DND-41 (cell line): ENCODE data around the gene ZFHX3.

ENCODE experiments used
- ATAC-seq: fragments of 200-7000 bp; cut with Tn5 transposase; 3 replicates; pipeline ENCODE4 v1.9.1; 2021; ENCODE audit warnings: low read depth; ENCODE audit not compliant: insufficient read depth
- DNase-seq: peaks from one replicate; pipeline ENCODE4 v3.0.0-alpha.2; 2020
- H2AFZ ChIP-seq: 2 replicates; pipeline ENCODE4 v1.6.0; 2012; ENCODE audit warnings: low read depth, low read length
- H3K27ac ChIP-seq: 2 replicates; pipeline ENCODE4 v1.5.1; 2012; ENCODE audit warnings: low read length, inconsistent platforms
- H3K27me3 ChIP-seq: fragments of 200-600 bp; sonication (generic); 2 replicates; pipeline ENCODE4 v1.6.0; 2012; ENCODE audit warnings: low read length, mild to moderate bottlenecking, inconsistent platforms; ENCODE audit not compliant: insufficient read depth, poor library complexity
- H3K36me3 ChIP-seq: 2 replicates; pipeline ENCODE4 v1.5.1; 2012; ENCODE audit warnings: low read length, inconsistent platforms; ENCODE audit not compliant: insufficient read depth
- H3K4me1 ChIP-seq: 2 replicates; pipeline ENCODE4 v1.5.1; 2012; ENCODE audit warnings: mild to moderate bottlenecking, low read length; ENCODE audit not compliant: insufficient read depth
- H3K4me2 ChIP-seq: 2 replicates; pipeline ENCODE4 v1.6.0; 2012; ENCODE audit warnings: mild to moderate bottlenecking, moderate library complexity, low read length, inconsistent platforms; ENCODE audit not compliant: insufficient read depth
- H3K4me3 ChIP-seq, 2 experiments: fragments of 200-600 bp in 1 of 2; shearing (Covaris generic) in 1 of 2; 2 replicates each; pipeline ENCODE4 v1.5.1; 2012 to 2016; ENCODE audit warnings: inconsistent platforms in 2 of 2, low read length in 2 of 2, mild to moderate bottlenecking in 2 of 2, low read depth in 1 of 2, moderate library complexity in 1 of 2
- H3K79me2 ChIP-seq: 2 replicates; pipeline ENCODE4 v1.6.0; 2012; ENCODE audit warnings: low read length, inconsistent platforms; ENCODE audit not compliant: insufficient read depth
- H3K9ac ChIP-seq: 2 replicates; pipeline ENCODE4 v1.6.0; 2012; ENCODE audit warnings: low read depth, mild to moderate bottlenecking, inconsistent platforms, low read length, moderate library complexity
- H3K9me3 ChIP-seq: 2 replicates; pipeline ENCODE4 v1.5.1; 2012; ENCODE audit warnings: low read length, moderate library complexity, mild to moderate bottlenecking, inconsistent platforms; ENCODE audit not compliant: insufficient read depth, severe bottlenecking
- H4K20me1 ChIP-seq: 2 replicates; pipeline ENCODE4 v1.6.0; 2012; ENCODE audit warnings: low read length; ENCODE audit not compliant: insufficient read depth
- CTCF ChIP-seq: IDR thresholded peaks from 2 replicates; pipeline ENCODE4 v1.5.1; 2012; ENCODE audit warnings: borderline replicate concordance, low read length, moderate library complexity, mild to moderate bottlenecking; ENCODE audit not compliant: poor library complexity, severe bottlenecking; ENCODE audit errors: extremely low read depth
- EZH2 ChIP-seq: IDR thresholded peaks from 3 replicates; pipeline ENCODE4 v1.6.1; 2012; ENCODE audit warnings: borderline replicate concordance, low read depth, mild to moderate bottlenecking, moderate library complexity, low read length, inconsistent platforms; ENCODE audit not compliant: severe bottlenecking

The ZFHX3 gene

GRCh38 chr16:72865258-72865657 lies 182.7 kb downstream of the ZFHX3 start:
- Histone ChIP-seq H3K79me2 (no peaks in the 10 kb centered on the region), H3K4me1 (no peaks in the 10 kb centered on the region), H3K36me3 (0 out of 2 replicates have a peak, but pooled peaks cover 3% of the 10 kb centered on the region), H2AFZ (no peak overlapping the region), H3K4me2 (no peak overlapping the region), H3K27me3 (no peaks in the 10 kb centered on the region), H3K4me3 (no peak overlapping the region), H4K20me1 (no peaks in the 10 kb centered on the region), H3K9me3 (no peaks in the 10 kb centered on the region), H3K9ac (no peak overlapping the region), H3K27ac (no peak overlapping the region)
- ATAC-seq (no peak), DNase-seq (no peak)
- TF ChIP-seq CTCF, result no peak
- no peak for TF ChIP-seq EZH2

GRCh38 chr16:72864130-72864833 lies 183.6 kb downstream of the ZFHX3 start:
- Histone ChIP-seq H3K36me3 (0 out of 2 replicates have a peak, but pooled peaks cover 3% of the 10 kb centered on the region), H3K27ac (no peak overlapping the region), H3K4me1 (no peaks in the 10 kb centered on the region), H4K20me1 (no peaks in the 10 kb centered on the region), H3K27me3 (no peaks in the 10 kb centered on the region), H3K9ac (no peak overlapping the region), H3K4me3 (no peak overlapping the region), H3K79me2 (no peaks in the 10 kb centered on the region), H3K9me3 (no peaks in the 10 kb centered on the region), H2AFZ (no peak overlapping the region), H3K4me2 (no peak overlapping the region)
- no peak for TF ChIP-seq EZH2
- TF ChIP-seq CTCF, result no peak
- DNase-seq (no peak), ATAC-seq (no peak)

GRCh38 chr16:72862090-72862489 lies 185.8 kb downstream of the ZFHX3 start:
- H3K4me1 ChIP-seq, result no peaks in the 10 kb centered on the region
- H3K9me3 ChIP-seq, result no peaks in the 10 kb centered on the region
- no peaks in the 10 kb centered on the region for H3K27me3 ChIP-seq
- no peaks in the 10 kb centered on the region for H4K20me1 ChIP-seq
- TF ChIP-seq EZH2, result no peak
- no peak for TF ChIP-seq CTCF
- H3K79me2 ChIP-seq, result no peaks in the 10 kb centered on the region
- H3K9ac ChIP-seq, result no peak overlapping the region
- H3K36me3 ChIP-seq, result 0 out of 2 replicates have a peak, but pooled peaks cover 3% of the 10 kb centered on the region
- no peak overlapping the region for H2AFZ ChIP-seq
- H3K4me3 ChIP-seq, result no peak overlapping the region
- ATAC-seq (no peak), DNase-seq (no peak)
- H3K4me2 ChIP-seq, result no peak overlapping the region
- H3K27ac ChIP-seq, result no peak overlapping the region
